DOHH2 (cell line): ENCODE data around the gene TLR9.

Experiments
- H3F3A ChIP-seq: fragments of 200-600 bp; sonication (generic), shearing (Covaris generic); 2 replicates; pipeline ENCODE4 v1.6.0; 2016; ENCODE audit warnings: antibody characterized with exemption, mild to moderate bottlenecking; ENCODE audit not compliant: control insufficient read depth, insufficient read depth
- H3K27ac ChIP-seq: fragments of 200-600 bp; sonication (generic); 2 replicates; pipeline ENCODE4 v1.5.1; 2014; ENCODE audit warnings: low read depth, mild to moderate bottlenecking, low read length, moderate library complexity
- H3K27me3 ChIP-seq: fragments of 200-600 bp; sonication (generic); 2 replicates; pipeline ENCODE4 v1.6.1; 2014; ENCODE audit warnings: mild to moderate bottlenecking, low read length, mixed read lengths; ENCODE audit not compliant: control insufficient read depth
- H3K36me3 ChIP-seq: fragments of 200-600 bp; sonication (generic); 2 replicates; pipeline ENCODE4 v1.6.1; 2014; ENCODE audit warnings: mild to moderate bottlenecking, low read length, moderate library complexity, mixed read lengths; ENCODE audit not compliant: control insufficient read depth
- H3K4me1 ChIP-seq: fragments of 200-600 bp; sonication (generic); 2 replicates; pipeline ENCODE4 v1.6.1; 2014; ENCODE audit warnings: mild to moderate bottlenecking, low read length, mixed read lengths; ENCODE audit not compliant: control insufficient read depth
- H3K4me2 ChIP-seq: fragments of 200-600 bp; sonication (generic); 2 replicates; pipeline ENCODE4 v1.6.0; 2014; ENCODE audit warnings: mild to moderate bottlenecking, low read length, moderate library complexity
- H3K4me3 ChIP-seq: fragments of 200-600 bp; sonication (generic); 2 replicates; pipeline ENCODE4 v1.5.1; 2014; ENCODE audit warnings: mild to moderate bottlenecking, low read length, mixed read lengths
- H3K79me2 ChIP-seq: fragments of 200-600 bp; sonication (generic); 2 replicates; pipeline ENCODE4 v1.6.1; 2014; ENCODE audit warnings: mild to moderate bottlenecking, low read length, mixed read lengths; ENCODE audit not compliant: control insufficient read depth
- H3K9me2 ChIP-seq: fragments of 200-600 bp; sonication (generic); replicated peaks from 2 replicates; pipeline ENCODE4 v1.6.1; 2014; ENCODE audit warnings: mild to moderate bottlenecking, low read length, mixed read lengths; ENCODE audit not compliant: control insufficient read depth
- H3K9me3 ChIP-seq: fragments of 200-600 bp; sonication (generic); 2 replicates; pipeline ENCODE4 v1.6.1; 2014; ENCODE audit warnings: antibody characterized with exemption, low read length, mixed read lengths; ENCODE audit not compliant: control insufficient read depth, insufficient read depth
- H4K20me1 ChIP-seq: fragments of 200-600 bp; sonication (generic); 2 replicates; pipeline ENCODE4 v1.6.0; 2014; ENCODE audit warnings: low read depth, mild to moderate bottlenecking, antibody characterized with exemption, low read length, moderate library complexity; ENCODE audit not compliant: control insufficient read depth, insufficient read depth
- EZH2phosphoT487 ChIP-seq: fragments of 200-600 bp; sonication (generic); IDR thresholded peaks from 2 replicates; pipeline ENCODE4 v1.6.1; 2017; ENCODE audit warnings: borderline replicate concordance, mild to moderate bottlenecking, antibody characterized with exemption, low read length, moderate library complexity, mixed read lengths
- TF ChIP-seq, protein P1 (sequence below): fragments of 200-600 bp; sonication (generic); IDR thresholded peaks from one replicate; pipeline ENCODE4 v1.5.1; 2014; ENCODE audit warnings: antibody characterized with exemption, mild to moderate bottlenecking, low read depth, low read length; ENCODE audit not compliant: poor library complexity, severe bottlenecking

TLR9 gene

DNA sequence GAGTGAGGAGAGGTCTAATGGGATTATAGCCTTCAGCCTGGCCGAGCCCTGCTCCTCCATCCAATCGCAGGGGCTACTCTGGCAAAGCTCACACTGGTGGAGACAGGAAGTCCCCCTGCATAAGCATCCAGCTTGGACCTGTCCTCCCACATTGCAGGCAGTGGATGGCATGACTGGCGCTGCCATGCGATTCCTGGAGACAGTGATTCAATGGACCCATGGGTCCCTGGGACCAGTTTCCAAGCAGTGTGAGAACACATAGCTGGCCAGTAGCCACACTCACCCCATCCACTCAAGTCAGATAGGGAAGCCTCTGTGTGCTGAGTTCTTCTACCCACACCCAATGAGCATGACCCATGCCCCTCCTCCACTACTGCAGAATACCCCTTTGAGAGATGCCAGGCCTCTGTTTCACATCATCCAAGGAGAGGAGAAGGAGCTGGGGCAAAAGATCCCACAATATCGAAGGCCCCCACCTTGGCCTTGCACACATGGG, 53.1 kb downstream of the TLR9 start:
- no peak overlapping the region for H3K4me2 ChIP-seq
- no peaks in the 10 kb centered on the region for H3K36me3 ChIP-seq
- H3K9me2 ChIP-seq, result no peaks in the 10 kb centered on the region
- no peaks in the 10 kb centered on the region for H4K20me1 ChIP-seq
- no peaks in the 10 kb centered on the region for H3K4me1 ChIP-seq
- no peaks in the 10 kb centered on the region for H3K79me2 ChIP-seq
- TF ChIP-seq, protein P1, sequence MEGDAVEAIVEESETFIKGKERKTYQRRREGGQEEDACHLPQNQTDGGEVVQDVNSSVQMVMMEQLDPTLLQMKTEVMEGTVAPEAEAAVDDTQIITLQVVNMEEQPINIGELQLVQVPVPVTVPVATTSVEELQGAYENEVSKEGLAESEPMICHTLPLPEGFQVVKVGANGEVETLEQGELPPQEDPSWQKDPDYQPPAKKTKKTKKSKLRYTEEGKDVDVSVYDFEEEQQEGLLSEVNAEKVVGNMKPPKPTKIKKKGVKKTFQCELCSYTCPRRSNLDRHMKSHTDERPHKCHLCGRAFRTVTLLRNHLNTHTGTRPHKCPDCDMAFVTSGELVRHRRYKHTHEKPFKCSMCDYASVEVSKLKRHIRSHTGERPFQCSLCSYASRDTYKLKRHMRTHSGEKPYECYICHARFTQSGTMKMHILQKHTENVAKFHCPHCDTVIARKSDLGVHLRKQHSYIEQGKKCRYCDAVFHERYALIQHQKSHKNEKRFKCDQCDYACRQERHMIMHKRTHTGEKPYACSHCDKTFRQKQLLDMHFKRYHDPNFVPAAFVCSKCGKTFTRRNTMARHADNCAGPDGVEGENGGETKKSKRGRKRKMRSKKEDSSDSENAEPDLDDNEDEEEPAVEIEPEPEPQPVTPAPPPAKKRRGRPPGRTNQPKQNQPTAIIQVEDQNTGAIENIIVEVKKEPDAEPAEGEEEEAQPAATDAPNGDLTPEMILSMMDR, result no peak
- TF ChIP-seq EZH2phosphoT487, result no peak
- H3K27ac ChIP-seq, result no peak overlapping the region
- H3K27me3 ChIP-seq, result no peaks in the 10 kb centered on the region
- H3F3A ChIP-seq, result no peaks in the 10 kb centered on the region
- H3K4me3 ChIP-seq, result no peak overlapping the region
- no peaks in the 10 kb centered on the region for H3K9me3 ChIP-seq

DNA sequence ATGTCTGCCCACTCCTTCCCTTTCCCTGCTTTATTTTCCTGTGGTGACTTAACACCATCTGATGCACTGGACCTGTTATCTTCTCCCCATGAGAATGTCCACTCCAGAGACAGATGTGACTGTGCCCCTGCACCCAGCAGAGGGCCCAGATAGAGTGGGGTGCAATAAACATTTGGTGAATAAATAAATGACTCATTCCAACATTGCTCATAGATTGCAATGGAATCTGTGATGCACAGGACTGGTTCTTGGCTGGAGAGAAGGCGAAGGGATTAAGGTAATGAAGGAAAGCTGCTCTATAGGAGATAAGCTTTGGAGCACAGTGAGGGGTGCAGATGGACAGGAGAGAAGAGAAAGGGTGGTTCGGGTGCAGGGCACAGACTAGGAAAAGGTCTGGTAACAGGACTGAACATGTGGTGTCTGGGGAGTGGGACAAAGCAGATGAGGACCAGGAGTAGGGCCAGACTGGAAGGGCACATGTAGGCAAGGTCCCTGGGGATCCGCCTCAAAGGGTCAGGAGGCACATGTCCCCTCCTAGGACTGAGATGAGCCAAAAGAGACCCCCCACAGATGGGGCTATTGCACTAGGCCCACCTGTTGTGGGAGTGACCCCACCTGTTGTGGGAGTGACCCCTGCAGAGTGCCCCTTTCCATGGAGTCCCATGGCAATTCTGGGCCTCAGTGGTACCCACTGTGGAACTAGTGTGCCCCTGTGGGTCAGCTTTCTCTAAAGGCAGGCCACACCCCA, 53.8 kb downstream of the TLR9 start:
- TF ChIP-seq EZH2phosphoT487, result no peak
- TF ChIP-seq, protein P1, result no peak
- Histone ChIP-seq H3K9me3 (no peaks in the 10 kb centered on the region), H3K27me3 (no peaks in the 10 kb centered on the region), H3K4me1 (no peaks in the 10 kb centered on the region), H3F3A (no peaks in the 10 kb centered on the region), H3K36me3 (no peaks in the 10 kb centered on the region), H3K79me2 (no peaks in the 10 kb centered on the region), H3K4me2 (no peak overlapping the region), H3K4me3 (no peak overlapping the region), H4K20me1 (no peaks in the 10 kb centered on the region), H3K9me2 (no peaks in the 10 kb centered on the region), H3K27ac (no peak overlapping the region)
